ENCODE measurements around the gene NRP1.
"Not testable (repeated sequence)": the region's sequence is repeated elsewhere in the genome, so short reads cannot be mapped to it uniquely, and the experiment has no call there.

Gene NRP1

DNA sequence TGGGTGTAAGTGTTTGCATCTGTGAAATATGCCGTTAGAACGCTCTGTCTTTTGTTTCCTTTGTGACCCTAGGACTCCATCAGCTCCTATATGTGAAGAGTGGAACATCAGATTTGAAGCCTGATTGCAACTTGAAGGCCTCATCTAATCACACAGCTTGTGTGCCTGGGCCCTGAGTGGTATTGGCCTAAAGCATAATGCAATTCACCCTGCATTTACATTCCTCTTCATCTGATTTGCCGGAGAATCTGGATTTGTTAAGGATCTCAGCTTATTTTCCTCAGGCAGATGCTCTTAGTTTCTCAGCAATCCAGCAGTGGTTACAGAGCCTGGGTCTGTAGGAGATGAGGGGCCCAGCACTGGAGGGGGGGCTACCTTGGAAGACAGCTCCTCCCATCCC, 193.2 kb downstream of the NRP1 start:
- no peak for DNase-seq

DNA sequence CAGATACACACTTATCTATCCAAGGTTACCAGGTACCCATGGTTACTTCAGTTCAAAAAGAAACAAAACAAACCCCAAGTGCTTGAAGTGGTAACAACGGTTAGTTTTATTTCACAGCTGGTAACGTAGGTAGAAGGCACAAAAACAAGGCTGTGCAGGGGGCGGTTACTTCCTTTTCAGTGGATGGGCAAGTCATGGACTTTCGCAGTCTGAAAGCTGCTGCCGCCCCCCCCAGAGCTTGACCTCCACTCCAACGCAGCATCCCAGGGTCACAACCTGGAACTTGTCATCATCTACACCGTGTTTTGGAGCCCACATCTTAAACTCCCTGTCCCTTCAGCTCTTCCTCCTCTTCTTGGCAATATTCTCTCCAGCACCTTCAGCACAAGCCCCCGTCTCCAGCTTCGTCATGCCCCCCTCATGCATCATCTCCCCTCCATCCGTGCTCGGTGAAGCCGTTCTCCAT, 195.3 kb downstream of the NRP1 start:
- no peak for DNase-seq

DNA sequence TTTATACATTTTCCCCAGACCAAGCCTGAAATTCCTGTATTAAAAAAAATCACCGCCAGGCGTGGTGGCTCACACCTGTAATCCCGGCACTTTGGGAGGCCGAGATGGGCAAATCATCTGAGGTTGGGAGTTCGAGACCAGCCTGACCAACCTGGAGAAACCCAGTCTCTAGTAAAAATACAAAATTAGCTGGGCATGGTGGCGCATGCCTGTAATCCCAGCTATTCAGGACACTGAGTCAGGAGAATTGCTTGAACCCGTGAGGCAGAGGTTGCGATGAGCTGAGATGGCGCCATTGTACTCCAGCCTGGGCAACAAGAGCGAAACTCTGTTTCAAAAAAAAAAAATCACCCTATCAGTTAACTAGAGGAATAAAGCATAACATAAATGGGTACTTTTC, 195.8 kb downstream of the NRP1 start:
- DNase-seq = not testable (repeated sequence)

DNA sequence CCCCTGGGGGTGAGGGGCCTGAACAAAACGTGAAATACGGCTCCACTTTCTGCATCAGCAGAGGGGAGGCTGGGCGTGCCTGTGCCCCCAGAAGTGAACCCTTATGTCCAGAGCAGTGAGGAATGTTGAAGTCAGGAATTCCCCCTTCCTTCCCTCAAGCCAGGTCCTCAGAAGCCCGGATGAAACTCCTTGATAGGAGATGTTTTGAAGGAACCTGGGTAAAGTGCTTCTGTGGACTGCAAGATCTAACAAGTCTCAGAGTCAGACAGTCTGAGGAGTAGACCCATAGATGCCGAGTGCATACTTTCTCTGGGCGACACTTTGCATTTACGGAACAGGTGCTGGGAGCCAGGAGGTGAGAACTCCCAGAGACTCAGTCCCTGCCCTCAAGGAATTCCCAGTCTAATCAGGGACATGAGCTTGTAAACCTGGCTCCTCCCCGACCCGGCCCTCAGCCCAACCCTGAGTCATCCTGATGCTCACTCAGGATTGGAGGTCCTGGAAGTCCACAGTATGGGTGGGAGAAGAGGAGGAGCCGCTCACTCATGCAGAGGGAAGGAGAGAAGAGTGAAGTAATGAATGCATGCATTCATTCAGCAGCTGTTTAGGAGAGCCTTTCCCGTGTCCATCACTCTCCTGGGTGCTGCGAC, 197.0 kb downstream of the NRP1 start:
- no peak for DNase-seq

DNA sequence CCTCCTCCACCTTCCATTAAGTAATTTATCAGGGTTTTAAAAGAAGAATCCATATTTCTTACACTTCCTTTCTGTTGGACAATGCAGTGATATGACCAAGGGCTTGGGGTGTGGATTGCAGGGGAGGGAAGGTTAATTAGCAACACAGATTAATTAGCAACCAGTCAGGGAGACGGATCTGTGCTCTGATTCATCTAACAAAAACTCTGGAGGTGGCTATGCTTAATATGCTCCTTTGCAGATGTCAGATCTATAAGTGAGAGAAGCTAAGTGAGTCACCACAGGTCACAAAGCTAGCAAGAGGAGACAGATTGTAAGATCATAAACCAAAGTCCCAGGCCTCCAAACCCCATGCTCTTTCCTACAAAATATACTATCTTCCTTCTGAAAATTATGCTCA, 197.7 kb downstream of the NRP1 start:
- no peak for DNase-seq

DNA sequence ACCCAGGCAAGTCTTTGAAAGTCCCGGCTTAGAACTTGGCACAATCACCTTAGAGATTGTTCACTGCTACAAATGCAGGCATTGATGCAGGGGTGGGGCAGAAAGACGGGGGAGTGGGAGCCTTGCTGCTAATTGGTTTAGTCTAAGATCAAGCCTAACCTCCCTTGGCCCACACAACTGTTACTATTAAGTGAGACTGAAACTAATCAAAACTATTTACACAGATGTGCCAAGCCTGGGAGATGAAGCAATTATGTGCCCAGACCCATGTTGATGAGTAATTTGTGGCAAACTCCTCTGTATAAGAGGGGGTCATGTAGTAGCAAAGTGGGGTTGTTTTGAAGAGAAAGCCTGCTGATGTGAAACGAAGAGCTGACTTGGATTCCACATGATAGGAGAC, 198.2 kb downstream of the NRP1 start:
- DNase-seq = no peak

DNA sequence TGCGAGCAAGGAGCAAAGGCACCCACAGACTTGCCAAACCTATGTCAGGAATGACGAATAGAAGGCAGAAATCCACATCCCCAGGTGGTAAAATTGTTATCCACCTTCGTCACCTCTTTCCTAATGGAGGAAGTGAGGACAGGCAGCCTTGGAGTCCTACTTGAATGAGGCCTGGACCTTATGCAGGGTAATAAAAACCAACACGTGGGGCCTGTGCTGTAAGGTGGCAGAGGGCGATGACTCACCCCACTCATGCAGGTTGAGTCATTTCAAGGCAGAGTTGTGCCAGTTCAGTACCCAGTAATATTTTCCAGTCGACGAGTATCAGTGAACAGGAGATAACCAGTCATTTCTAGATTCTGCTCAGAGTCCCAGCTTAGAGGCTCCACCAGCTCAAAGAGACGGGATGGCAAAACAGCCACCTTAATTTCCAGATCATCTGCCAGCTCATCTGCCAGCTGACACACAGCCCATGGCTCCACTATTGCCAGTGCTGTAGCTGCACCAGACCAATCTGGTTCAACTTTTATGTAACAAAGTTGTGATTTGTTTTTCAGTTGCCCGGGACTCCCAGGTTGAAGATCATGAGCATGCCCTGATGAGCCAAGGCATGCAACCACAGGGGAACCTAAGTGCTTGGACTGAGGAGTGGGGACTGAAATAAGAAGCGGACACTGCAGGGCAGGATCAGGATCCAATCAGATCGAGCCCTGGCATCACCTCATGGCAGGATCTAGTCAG, 200.3 kb downstream of the NRP1 start:
- no peak for DNase-seq

DNA sequence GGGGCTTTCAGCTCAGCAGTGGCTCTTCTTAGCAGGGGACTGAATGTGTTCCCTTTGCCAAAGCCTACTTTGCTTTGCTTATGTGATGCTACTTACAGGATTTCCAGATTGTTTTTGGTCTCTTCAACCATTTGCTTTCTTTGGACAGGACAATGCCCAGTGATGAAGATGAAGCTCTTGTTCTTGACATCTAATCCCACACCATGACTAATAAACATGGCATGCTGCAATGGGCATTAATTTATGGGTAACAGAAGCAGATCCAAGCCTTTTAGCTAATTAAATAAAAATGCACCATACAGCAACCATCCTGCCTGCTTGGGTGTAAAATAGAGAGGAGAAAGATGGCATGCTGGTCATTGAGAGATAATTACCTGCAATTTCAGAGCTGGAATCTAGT, 200.9 kb downstream of the NRP1 start:
- DNase-seq = no peak

DNA sequence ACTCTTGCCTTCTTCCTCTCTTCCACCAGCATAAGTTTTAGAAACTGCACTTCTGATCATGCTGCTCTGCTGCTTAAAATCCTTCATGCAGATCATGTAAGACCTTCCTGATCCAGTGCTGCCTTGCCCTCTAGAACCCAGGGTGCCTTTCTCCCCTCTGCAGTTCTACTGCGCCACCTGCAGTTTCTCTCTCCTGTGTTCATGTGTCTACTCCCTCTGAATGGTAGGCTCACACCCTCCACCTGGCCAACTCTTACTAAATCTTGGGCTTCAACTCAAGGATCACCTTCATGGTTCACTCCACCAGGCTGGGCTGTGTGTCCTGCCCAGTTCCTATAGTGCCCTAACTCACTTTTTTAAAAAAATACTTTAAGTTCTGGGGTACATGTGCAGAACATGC, 201.8 kb downstream of the NRP1 start:
- no peak for DNase-seq

DNA sequence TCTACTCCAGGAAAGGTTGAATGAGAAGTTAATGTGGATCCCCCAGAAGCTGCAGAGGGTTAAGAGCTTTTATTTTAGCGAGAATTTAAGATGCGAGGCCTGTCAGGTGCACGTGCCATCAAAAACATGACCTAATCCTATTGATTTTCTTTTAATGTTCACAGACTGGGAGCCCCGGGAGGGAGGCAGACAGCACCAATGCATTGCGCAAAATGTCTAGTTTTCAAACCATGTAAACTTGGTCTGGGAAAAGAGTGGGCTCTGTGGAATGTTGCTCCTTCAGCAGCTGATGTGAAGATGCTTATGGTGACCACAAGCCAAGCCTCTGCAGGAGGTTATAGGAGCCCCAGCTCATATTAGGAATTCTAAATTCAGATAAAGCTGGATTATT, 204.5 kb downstream of the NRP1 start:
- DNase-seq = no peak

DNA sequence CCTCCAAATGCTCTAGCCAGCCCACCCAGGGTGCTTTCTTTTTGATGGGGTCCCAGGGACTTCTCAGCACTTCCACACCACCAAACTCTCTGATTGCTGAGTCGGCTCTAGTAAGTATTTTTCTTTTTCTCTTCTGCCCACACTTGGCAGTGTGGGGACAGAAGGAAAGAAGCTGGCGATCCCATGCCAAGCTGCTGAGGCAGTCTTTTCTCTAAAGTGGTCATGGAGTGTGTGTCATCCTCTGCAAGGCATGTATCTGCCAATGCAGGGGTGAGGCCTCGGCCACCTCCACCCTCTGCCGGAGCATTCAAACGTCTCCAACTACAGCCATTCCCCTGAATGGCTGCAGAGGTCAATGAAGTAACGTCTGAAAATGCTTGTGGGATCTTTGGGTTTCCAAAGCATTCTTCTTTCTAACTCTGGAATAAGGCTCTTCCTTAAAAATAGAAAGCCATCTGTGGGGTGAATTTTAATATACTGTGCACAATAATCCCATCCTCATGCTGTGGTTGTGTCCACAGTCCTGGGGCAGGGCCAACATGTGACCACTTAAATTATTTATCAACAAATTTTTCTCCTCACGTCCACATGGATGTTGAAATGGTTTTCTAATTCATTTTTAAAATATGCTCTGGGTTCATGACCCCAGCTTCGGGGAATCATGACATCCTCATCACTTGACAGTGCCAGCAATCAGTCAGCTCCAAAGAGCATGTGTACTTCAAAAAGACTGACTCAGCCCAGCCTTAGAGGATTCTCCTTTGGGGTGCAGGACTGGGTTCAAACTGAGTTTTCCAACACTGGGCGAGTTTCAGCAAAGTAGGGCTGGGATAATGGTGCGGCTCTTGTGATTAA, 205.1 kb downstream of the NRP1 start:
- DNase-seq = no peak

DNA sequence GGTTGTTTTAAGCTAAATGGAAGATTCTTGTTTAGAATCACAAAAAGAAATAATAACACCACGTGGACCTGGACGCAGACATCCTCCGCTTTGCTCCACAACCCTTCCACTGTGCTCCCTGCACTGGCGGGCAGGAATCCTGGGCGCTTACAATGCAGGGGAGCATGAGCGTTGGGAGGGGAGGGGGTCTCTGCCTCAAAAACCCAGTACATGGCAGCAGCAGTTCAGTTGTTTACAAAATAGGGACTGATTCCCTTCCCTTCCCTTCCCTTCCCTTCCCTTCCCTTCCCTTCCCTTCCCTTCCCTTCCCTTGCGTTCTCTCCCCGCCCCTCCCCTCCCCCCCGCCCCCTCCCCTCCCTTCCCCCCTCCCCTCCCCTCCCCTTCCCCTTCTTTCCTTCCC, 206.8 kb downstream of the NRP1 start:
- DNase-seq = no peak
